DMS 273 (cell line): Measurements from ENCODE around the gene TMPRSS11A.

Source experiments
- DNase-seq: peaks from one replicate; lab custom pipeline; 2025; ENCODE audit not compliant: unreplicated experiment; lab: John Stamatoyannopoulos, UW

TMPRSS11A gene

DNA sequence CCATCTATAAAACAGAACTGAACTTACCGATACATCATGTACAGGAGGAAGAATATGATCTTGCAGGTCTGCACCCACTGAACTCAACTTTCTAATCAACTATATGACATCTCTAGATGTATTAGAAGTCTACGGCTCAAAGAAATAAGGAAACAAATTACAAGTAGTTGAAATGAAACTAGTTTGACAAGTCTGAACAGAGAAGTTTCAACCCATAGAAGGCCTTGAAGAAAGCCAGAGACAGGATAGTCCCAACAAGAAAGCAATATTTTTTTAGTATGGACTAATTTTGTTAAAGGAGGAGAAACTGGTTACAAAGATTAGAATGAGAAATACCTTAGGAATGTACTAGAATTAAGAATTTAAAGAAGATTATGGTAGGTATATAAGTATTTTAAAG lies at the start of gene TMPRSS11A:
TMPRSS11A (minus strand) TSS at position 138 of the 400 bp plus-strand sequence; CDS start at position 38, 100 bp downstream.
- DNase-seq = no peak

DNA sequence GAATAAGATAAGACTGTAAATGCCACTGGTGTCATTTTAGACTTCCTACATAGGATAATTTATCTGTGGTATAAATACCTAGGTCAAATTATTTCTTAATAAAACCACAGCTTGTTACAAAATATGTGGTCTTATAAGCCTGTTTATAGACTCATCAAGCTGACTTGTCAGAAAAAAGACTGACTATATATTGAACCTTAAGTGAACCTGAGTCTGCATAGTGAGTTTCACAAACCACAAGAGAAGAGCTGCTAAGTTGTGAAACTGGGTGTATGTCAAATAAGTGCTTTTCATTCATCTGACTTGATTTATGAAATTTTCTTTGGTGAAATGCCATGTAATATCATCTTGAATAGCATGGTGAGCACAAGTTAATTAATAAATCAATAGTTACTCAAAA lies 48.4 kb upstream of the TMPRSS11A start:
- DNase-seq = no peak

GRCh38 chr4:68002906-68003305 lies 39.6 kb upstream of the TMPRSS11A start:
- no peak for DNase-seq

DNA sequence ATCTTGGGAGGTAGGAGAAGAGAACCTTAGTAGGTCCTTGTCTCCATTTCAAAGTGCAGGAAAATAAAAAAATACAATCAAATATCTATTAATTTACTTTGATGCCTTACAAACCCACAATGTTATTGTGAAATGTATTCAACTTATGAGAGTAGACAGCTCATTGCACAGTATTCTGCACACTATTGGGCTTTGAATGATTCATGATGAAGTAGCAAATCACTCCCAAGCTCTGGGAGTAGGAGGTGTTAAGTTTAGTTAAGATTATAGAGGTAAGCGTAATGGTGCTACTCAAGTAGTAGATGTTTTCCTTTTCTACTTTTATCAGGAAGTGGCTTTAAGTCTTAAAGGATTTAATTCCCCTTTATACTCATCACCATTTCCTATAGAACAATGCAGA lies 32.8 kb upstream of the TMPRSS11A start:
- no peak for DNase-seq

DNA sequence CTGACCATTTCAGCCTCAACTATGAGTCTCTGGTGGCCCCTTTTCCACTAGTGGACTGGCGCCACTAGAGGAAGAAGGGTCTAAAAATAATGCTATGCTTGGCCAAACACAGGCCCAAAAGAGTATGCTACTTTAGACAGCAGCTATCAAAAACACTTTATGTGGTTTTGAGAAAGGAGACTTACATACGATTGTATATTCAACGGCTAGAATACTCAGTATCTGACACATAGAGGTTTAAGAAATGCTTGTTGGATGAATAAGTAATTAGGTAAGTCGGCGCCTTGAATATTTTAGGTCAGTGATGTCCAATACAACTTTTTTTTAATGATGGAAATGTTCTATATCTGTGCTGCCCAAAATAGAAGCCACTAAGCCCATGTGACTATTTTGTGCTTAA lies 25.7 kb upstream of the TMPRSS11A start:
- no peak for DNase-seq

DNA sequence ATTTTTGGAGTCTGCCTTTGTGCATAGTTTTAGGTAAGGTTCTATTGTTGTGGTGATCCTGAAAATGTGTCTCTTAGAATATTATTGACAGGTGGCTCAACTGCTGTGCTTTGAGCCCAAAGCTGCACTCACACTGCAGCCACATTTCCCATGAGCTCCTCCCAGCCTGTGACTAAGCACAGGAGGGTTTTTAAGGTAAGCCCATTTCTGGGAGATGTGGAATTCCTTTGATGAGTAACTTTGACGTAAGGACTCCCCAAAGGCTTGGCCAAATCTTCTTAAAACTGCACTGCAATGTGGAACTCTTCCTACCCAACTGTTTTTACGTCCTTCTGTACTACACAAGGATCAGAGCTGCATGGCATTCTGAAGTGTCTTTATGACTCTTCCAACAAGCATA lies 20.0 kb upstream of the TMPRSS11A start:
- no peak for DNase-seq

GRCh38 chr4:67980512-67980911 lies 17.2 kb upstream of the TMPRSS11A start:
- no peak for DNase-seq

DNA sequence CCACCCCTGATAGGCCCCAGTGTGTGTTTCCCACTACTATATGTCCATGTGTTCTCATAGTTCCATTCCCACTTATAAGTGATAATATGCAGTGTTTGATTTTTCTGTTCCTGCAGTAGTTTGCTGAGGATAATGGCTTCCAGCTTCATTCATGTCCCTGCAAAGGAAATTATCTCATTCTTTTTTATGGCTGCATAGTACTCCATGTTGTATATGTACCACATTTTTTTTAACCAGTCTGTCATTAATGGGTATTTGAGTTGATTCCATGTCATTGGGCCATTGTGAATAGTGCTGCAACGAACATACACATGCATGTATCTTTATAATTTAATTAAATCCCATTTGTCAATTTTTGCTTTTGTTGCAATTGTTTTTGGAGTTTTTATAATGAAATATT lies 10.3 kb upstream of the TMPRSS11A start:
- no peak for DNase-seq

- DNase-seq = no peak
Measured at GRCh38 chr4:67954890-67955289, 8.4 kb downstream of the TMPRSS11A start.

DNA sequence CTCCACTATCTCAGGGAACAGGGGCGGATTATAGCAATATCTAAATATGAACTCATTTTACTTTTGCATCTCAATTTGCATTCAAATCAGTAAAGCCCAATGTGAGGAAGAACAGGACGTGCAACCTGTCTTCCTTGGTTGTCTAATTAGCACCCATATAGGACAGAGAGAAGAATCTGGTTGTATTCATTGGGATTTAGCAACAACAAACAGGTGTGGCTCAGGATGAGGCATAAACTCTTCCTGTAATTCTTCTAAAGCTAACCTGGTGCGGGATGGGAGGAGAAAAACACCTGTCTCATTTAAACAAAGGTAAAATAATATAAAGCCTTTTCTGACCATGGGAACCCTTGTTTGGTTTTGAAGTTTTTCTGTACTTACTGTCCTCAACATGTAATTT lies 22.2 kb downstream of the TMPRSS11A start:
- no peak for DNase-seq

DNA sequence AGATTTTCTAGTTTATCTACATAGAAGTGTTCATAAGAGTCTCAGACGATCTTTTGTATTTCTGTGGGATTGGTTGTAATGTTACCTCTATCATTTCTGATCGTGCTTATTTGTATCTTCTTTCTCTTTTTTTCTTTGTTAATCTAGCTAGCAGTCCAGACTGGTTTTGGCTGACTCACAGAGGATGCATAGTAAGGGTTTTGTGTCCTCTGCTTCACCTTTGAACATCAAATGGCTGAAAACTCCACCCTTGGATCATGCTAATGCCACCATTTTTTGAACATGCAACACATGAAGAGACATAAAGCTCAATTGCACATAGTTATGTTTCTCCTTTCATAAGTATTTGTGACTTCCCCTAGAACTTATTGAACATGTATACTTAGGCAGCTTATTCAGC lies 22.8 kb downstream of the TMPRSS11A start:
- no peak for DNase-seq

GRCh38 chr4:67939195-67939594 lies 24.1 kb downstream of the TMPRSS11A start:
- DNase-seq = no peak

DNA sequence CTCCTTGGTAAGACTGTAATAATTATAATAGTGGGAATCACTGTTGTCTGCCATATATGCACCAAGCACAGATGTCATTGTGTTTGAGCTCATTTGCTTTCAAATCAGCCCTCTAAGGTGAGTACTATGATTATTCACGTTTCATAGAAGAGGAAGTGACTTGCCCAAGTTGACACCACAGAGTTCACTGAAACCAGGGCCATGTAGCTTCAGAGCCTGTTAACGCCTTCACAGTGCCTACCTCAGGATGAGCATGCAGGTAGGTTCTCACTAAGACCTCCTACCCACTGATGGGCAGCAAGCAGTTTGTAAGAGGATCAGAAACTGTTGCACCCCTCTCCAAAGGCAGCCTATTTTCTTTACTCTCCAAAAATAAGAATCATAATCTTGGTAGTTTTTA lies 27.4 kb downstream of the TMPRSS11A start:
- no peak for DNase-seq

- no peak for DNase-seq
Measured at GRCh38 chr4:67934628-67935027, 28.7 kb downstream of the TMPRSS11A start.

DNA sequence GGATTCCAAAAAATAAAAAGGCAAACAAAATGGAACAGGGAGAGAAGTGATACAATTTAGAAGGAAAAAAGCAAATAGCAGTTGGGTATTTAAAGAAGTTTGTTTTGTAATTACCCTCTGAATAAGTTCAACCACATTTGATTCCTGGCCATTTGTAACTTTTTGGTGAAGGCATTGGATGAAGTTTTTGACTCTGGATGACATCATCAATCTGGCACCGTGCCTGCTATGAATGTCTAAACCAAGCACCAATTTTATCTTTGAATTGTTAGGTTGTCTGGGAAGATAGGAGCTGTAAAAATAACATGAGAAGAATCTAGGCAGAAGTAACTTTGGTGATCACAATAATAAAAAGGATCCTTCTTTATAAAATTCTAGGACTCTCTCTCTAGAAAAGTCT lies 29.5 kb downstream of the TMPRSS11A start:
- peak; percentile 1 for DNase-seq

- no peak for DNase-seq
Measured at GRCh38 chr4:67933038-67933437, 30.3 kb downstream of the TMPRSS11A start.

GRCh38 chr4:67931256-67931655 lies 32.0 kb downstream of the TMPRSS11A start:
- no peak for DNase-seq

DNA sequence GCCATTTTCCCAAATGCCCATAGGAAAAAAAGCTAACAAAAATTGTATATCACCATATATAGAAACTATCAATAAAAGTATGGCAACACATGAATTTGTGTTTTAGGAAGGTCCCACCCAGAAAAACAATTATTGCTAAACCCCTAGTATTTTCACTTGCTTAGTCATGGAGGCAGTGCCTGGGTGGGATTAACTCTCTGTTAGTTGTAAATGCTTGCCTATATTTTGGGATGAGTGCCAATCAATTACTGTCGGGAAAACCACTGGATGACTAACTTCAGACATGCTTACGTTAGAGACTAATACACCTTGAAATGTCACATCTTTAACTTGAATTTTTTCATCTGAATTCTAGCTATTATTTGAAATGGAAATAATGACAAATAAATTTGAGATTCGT lies 33.9 kb downstream of the TMPRSS11A start:
- no peak for DNase-seq

GRCh38 chr4:67928546-67928945 lies 34.7 kb downstream of the TMPRSS11A start:
- DNase-seq = no peak

GRCh38 chr4:67927251-67927650 lies 36.0 kb downstream of the TMPRSS11A start:
- no peak for DNase-seq

GRCh38 chr4:67926485-67926884 lies 36.8 kb downstream of the TMPRSS11A start:
- no peak for DNase-seq

DNA sequence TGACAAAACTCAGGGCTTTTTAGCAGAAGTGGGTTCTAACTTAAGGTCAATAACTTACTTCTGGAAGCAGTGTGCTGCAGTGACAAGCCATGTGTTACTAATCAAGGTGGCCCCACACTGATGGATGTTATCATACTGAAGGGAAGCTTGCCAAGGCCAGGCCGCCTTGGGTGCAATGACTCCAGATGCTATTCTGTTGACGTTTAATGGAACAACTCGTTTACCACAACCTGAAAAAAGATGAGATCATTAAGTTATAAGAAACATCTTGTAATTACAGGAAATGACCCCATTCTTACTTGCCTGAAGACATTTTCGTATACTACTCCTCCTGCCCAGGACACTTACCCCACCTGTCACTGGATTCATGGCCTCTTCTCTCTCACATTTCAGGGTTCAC lies 40.6 kb downstream of the TMPRSS11A start:
- DNase-seq = peak; percentile 52

DNA sequence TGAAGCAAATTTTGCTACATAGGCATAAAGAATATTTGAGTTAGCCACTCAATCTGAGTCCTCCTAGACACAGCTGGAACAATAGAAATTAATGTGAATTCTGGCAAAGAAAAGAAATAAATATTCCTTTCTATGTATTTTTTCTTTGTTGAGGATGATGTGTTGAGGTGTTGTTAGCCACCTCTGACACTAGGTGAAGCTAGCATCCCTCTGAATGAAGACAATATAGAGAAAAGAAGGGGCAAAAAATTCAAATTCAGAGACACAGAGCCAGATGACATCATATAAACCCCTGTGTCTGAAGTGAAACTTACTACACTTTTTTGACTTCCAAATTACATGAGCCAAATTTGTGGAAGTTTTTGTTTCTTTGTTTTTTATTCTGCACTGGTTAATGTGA lies 44.9 kb downstream of the TMPRSS11A start:
- DNase-seq = peak; percentile 2

DNA sequence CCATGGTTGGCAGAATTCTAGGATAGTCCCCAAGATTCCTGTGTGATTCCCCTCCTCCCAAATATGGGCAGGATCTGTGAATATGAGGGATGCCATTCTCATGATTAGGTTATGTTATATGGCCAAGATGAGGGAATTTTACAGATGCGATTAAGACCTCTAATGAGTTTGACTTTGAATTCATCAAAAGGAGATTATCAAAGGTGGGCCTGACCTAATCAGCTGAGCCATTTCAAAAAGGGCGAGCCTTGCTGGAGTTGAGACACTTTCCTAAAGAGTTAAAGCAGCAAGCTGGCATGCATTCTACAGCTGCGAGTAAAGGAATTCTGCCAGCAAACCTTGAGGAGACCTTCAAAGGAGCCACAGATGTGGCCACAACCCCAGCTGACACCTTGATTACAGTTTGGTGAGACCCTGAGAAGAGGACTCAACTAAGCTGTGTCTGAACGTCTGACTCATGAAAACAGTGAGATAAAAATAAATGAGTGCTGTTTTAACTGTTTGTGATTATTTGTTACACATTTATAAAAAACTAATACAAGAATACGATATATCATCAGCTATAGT lies 47.8 kb downstream of the TMPRSS11A start:
- no peak for DNase-seq
